Measurements from ENCODE around the gene EGLN2.
"Not testable (repeated sequence)": the region's sequence is repeated elsewhere in the genome, so short reads cannot be mapped to it uniquely, and the experiment has no call there.

Gene EGLN2

GRCh38 chr19:40810160-40810559, 11.2 kb downstream of the EGLN2 start:
- no peak overlapping the region for H3K4me3 ChIP-seq (ENCODE audit: low read depth, low read length)
- peaks cover 33% of the 10 kb centered on the region for H3K4me1 ChIP-seq (ENCODE audit: control insufficient read depth, insufficient read depth, low read length)
- H3K9me3 ChIP-seq (ENCODE audit: control insufficient read depth, insufficient read depth, low read depth, low read length): no peaks in the 10 kb centered on the region
- POLR2A ChIA-PET: no interaction called here
- H3K36me3 ChIP-seq (ENCODE audit: control insufficient read depth in 2 of 2, insufficient read depth in 1 of 2, low read length in 2 of 2): peaks cover 20 to 37% of the 10 kb centered on the region in 2 experiments
- no peak overlapping the region for H3K27ac ChIP-seq (ENCODE audit: extremely low read depth, low read depth, low read length)
- TF ChIP-seq ZNF311 (tag by site-specific recombination; IDR thresholded peaks at IDR 0.05; ENCODE audit: borderline replicate concordance): no peak
- TF ChIP-seq ATF2 (tag by site-specific recombination; IDR thresholded peaks at IDR 0.05; ENCODE audit: low read depth): no peak
- TF ChIP-seq ZNF473 (tag by site-specific recombination; IDR thresholded peaks at IDR 0.05): no peak
- TF ChIP-seq GFI1B (tag by site-specific recombination; IDR thresholded peaks at IDR 0.05): no peak
- no peak for TF ChIP-seq KLF8 (tag by site-specific recombination; IDR thresholded peaks at IDR 0.05)
- no peak for TF ChIP-seq KLF10 (tag by site-specific recombination; IDR thresholded peaks at IDR 0.05)
- no peak for TF ChIP-seq SETDB1 (IDR thresholded peaks at IDR 0.05; ENCODE audit: insufficient read length, low read length)
- TF ChIP-seq ZNF24 (tag by site-specific recombination; IDR thresholded peaks at IDR 0.05): 0 out of 2 replicates have a peak, but pooled peaks have one; percentile 37
- CTCF ChIA-PET: interaction anchor here (0.9 to 1.2 kb wide), 2 partner anchors 9 to 32 kb away, joined by 3 to 4 read pairs; partner anchors contain the start of gene RAB4B

GRCh38 chr19:40810649-40811408, 11.8 kb downstream of the EGLN2 start:
- H3K9me3 ChIP-seq (ENCODE audit: control insufficient read depth, insufficient read depth, low read depth, low read length): not testable (repeated sequence)
- Histone ChIP-seq H3K36me3 (ENCODE audit: control insufficient read depth in 2 of 2, insufficient read depth in 1 of 2, low read length in 2 of 2) (peaks cover 20 to 31% of the 10 kb centered on the region in 2 experiments), H3K4me3 (ENCODE audit: low read depth, low read length) (peak overlapping the region; percentile 30), H3K27ac (ENCODE audit: extremely low read depth, low read depth, low read length) (0 out of 2 replicates have a peak overlapping the region, but pooled peaks have one; percentile 37), H3K4me1 (ENCODE audit: control insufficient read depth, insufficient read depth, low read length) (peaks cover 27% of the 10 kb centered on the region)
- TF ChIP-seq SP3 (tag by site-specific recombination; IDR thresholded peaks at IDR 0.05): peak; percentile 19; the same call in 1 of the 2 replicates
- TF ChIP-seq KLF9 (tag by site-specific recombination; IDR thresholded peaks at IDR 0.05; ENCODE audit: low read depth): peak; percentile 43; the same call in 1 of the 2 replicates
- TF ChIP-seq, protein P1, sequence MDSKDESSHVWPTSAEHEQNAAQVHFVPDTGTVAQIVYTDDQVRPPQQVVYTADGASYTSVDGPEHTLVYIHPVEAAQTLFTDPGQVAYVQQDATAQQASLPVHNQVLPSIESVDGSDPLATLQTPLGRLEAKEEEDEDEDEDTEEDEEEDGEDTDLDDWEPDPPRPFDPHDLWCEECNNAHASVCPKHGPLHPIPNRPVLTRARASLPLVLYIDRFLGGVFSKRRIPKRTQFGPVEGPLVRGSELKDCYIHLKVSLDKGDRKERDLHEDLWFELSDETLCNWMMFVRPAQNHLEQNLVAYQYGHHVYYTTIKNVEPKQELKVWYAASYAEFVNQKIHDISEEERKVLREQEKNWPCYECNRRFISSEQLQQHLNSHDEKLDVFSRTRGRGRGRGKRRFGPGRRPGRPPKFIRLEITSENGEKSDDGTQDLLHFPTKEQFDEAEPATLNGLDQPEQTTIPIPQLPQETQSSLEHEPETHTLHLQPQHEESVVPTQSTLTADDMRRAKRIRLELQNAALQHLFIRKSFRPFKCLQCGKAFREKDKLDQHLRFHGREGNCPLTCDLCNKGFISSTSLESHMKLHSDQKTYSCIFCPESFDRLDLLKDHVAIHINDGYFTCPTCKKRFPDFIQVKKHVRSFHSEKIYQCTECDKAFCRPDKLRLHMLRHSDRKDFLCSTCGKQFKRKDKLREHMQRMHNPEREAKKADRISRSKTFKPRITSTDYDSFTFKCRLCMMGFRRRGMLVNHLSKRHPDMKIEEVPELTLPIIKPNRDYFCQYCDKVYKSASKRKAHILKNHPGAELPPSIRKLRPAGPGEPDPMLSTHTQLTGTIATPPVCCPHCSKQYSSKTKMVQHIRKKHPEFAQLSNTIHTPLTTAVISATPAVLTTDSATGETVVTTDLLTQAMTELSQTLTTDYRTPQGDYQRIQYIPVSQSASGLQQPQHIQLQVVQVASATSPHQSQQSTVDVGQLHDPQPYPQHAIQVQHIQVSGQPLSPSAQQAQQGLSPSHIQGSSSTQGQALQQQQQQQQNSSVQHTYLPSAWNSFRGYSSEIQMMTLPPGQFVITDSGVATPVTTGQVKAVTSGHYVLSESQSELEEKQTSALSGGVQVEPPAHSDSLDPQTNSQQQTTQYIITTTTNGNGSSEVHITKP (tag by site-specific recombination; IDR thresholded peaks at IDR 0.05): peak; percentile 86
- TF ChIP-seq KLF8 (tag by site-specific recombination; IDR thresholded peaks at IDR 0.05): peak; percentile 47; the same call in 1 of the 2 replicates
- TF ChIP-seq, protein P2, sequence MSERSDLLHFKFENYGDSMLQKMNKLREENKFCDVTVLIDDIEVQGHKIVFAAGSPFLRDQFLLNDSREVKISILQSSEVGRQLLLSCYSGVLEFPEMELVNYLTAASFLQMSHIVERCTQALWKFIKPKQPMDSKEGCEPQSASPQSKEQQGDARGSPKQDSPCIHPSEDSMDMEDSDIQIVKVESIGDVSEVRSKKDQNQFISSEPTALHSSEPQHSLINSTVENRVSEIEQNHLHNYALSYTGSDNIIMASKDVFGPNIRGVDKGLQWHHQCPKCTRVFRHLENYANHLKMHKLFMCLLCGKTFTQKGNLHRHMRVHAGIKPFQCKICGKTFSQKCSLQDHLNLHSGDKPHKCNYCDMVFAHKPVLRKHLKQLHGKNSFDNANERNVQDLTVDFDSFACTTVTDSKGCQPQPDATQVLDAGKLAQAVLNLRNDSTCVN (tag by site-specific recombination; optimal IDR thresholded peaks at IDR 0.05): peak; percentile 24
- TF ChIP-seq SP2 (tag by site-specific recombination; IDR thresholded peaks at IDR 0.05): peak; percentile 68
- CTCF ChIA-PET: interaction anchor here (1.1 kb wide), 1 partner anchor 9 kb away, joined by 5 read pairs; no protein-coding TSS in a partner anchor
- POLR2A ChIA-PET: interaction anchor here (1.2 to 1.4 kb wide), 2 partner anchors 34 to 60 kb away, joined by 3 to 5 read pairs; partner anchors contain the start of gene ACTMAP
